OCI-LY1 (cell line): ENCODE data around the gene TMEM42.
"Not testable (repeated sequence)": the region's sequence is repeated elsewhere in the genome, so short reads cannot be mapped to it uniquely, and the experiment has no call there.

Experiments used
- EZH2 ChIP-seq: fragments of 200-600 bp; sonication (generic), shearing (Covaris generic); IDR thresholded peaks from 2 replicates; pipeline ENCODE4 v1.8.0; 2017; ENCODE audit warnings: borderline replicate concordance, mixed run types, mild to moderate bottlenecking, antibody characterized with exemption, low read length, moderate library complexity, mixed read lengths
- TF ChIP-seq, protein P1 (sequence below): fragments of 200-600 bp; sonication (generic), shearing (Covaris generic); IDR thresholded peaks from 2 replicates; pipeline ENCODE4 v1.5.1; 2017; ENCODE audit warnings: mild to moderate bottlenecking, antibody characterized with exemption, low read length, moderate library complexity, mixed read lengths

DNA sequence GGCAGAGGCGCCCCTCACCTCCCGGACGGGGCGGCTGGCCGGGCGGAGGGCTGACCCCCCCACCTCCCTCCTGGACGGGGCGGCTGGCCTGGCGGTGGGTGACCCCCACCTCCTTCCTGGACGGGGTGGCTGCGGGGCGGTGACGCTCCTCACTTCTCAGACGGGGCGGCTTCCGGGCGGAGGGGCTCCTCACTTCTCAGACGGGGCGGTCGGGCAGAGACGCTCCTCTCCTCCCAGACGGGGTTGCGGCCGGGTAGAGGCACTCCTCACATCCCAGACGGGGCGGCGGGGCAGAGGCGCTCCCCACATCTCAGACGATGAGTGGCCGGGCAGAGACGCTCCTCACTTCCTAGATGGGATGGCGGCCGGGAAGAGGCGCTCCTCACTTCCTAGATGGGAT lies 40.5 kb upstream of the TMEM42 start:
- TF ChIP-seq, protein P1, sequence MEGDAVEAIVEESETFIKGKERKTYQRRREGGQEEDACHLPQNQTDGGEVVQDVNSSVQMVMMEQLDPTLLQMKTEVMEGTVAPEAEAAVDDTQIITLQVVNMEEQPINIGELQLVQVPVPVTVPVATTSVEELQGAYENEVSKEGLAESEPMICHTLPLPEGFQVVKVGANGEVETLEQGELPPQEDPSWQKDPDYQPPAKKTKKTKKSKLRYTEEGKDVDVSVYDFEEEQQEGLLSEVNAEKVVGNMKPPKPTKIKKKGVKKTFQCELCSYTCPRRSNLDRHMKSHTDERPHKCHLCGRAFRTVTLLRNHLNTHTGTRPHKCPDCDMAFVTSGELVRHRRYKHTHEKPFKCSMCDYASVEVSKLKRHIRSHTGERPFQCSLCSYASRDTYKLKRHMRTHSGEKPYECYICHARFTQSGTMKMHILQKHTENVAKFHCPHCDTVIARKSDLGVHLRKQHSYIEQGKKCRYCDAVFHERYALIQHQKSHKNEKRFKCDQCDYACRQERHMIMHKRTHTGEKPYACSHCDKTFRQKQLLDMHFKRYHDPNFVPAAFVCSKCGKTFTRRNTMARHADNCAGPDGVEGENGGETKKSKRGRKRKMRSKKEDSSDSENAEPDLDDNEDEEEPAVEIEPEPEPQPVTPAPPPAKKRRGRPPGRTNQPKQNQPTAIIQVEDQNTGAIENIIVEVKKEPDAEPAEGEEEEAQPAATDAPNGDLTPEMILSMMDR, result not testable (repeated sequence)
- not testable (repeated sequence) for TF ChIP-seq EZH2
